ENCODE measurements around the gene DSG2.
"Not testable (repeated sequence)": the region's sequence is repeated elsewhere in the genome, so short reads cannot be mapped to it uniquely, and the experiment has no call there.

DSG2 gene

DNA sequence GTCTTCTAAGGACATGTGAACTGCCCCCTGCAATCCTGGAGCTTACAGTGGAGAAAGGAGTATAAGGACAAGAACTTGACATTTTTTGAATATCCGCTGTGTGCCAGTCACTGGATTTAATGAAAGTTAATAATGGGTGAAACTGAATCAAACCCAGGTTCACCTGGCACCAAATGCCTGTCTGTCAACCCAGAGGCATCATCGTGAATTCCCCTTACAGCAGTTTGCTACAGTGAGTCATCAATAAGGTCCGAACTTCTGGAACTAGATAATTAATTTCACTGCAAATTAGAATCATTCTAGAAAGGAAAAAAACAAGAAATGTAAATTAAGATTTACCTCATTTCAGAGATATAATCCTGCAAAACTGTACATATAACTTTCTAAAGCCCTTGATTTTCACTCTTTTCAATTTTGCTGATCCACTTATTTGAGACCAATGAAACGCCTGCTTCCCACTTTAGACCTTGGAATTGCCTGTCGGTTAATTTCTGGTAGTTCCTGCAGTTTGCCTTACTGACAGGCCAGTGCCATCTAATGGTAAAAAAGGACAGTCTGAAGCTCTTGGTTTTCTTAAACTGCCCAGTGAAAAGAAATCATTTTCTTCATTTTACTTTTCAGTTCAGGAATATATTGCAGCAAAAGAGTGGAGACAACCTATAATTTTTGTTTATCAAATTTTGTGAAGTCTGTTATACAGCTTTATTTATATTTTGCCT, 8.2 kb downstream of the DSG2 start:
- in situ Hi-C loops (cut with MboI; ENCODE audit: low pct_unique_long_range_greater_than_20kb, low sequenced_read_pairs, unreplicated experiment) = no loop called here
- TF ChIP-seq, protein P1, sequence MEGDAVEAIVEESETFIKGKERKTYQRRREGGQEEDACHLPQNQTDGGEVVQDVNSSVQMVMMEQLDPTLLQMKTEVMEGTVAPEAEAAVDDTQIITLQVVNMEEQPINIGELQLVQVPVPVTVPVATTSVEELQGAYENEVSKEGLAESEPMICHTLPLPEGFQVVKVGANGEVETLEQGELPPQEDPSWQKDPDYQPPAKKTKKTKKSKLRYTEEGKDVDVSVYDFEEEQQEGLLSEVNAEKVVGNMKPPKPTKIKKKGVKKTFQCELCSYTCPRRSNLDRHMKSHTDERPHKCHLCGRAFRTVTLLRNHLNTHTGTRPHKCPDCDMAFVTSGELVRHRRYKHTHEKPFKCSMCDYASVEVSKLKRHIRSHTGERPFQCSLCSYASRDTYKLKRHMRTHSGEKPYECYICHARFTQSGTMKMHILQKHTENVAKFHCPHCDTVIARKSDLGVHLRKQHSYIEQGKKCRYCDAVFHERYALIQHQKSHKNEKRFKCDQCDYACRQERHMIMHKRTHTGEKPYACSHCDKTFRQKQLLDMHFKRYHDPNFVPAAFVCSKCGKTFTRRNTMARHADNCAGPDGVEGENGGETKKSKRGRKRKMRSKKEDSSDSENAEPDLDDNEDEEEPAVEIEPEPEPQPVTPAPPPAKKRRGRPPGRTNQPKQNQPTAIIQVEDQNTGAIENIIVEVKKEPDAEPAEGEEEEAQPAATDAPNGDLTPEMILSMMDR (IDR thresholded peaks at IDR 0.05; ENCODE audit: extremely low read depth, insufficient read depth, missing control alignments) = peak; percentile 22
- no peak for DNase-seq (ENCODE audit: low spot score)

DNA sequence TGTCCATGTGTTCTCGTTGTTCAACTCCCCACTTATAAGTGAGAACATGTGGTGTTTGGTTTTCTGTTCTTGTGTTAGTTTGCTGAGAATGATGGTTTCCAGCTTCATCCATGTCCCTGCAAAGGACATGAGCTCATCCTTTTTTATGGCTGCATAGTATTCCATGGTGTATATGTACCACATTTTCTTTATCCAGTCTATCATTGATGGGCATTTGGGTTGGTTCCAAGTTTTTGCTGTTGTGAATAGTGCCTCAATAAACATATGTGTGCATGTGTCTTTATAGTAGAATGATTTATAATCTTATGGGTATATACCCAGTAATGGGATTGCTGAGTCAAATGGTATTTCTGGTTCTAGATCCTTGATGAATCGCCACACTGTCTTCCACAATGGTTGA, 9.1 kb downstream of the DSG2 start:
- in situ Hi-C loops (cut with MboI; ENCODE audit: low pct_unique_long_range_greater_than_20kb, low sequenced_read_pairs, unreplicated experiment); DNase-seq (ENCODE audit: low spot score): not testable (repeated sequence)

DNA sequence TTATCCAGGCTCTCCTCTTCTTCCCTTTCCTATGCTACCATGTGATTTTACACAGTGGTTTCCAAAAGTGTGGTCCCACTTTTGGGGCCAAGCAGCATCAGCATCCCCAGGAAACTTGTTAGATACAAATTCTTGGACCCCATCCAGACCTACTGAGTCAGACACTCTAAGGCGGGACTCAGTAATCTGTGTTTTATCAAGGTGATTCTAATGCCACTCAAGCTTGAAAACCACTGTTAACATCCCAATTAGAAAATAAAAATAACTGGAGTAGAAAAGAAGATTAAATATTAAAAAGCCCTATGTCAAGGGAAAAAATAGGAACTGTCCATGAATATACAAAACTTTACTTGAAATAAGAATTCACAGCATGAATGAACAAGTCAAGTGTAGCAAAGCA, 10.8 kb downstream of the DSG2 start:
- in situ Hi-C loops (cut with MboI; ENCODE audit: low pct_unique_long_range_greater_than_20kb, low sequenced_read_pairs, unreplicated experiment) = no loop called here
- TF ChIP-seq, protein P1 (IDR thresholded peaks at IDR 0.05; ENCODE audit: extremely low read depth, insufficient read depth, missing control alignments) = no peak
- DNase-seq (ENCODE audit: low spot score) = no peak

DNA sequence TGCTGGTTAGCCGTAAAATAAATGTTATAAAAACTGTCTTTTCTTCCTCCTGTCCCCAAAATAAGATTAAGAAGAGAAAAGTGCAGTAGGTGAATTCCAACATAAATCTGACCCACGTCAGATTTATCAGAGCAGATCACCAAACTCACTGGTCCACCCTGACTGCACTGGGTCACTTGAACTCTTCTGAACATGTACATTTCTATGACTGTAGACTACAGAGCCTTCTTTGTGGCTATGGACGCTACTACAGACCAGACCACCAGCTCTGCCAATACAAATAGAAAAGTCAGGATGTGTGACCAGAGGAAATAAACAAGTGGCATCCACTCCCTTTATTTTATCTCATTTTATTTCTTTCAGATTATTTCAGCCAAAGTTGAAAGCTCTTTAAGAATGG, 11.6 kb downstream of the DSG2 start:
- in situ Hi-C loops (cut with MboI; ENCODE audit: low pct_unique_long_range_greater_than_20kb, low sequenced_read_pairs, unreplicated experiment) = no loop called here

DNA sequence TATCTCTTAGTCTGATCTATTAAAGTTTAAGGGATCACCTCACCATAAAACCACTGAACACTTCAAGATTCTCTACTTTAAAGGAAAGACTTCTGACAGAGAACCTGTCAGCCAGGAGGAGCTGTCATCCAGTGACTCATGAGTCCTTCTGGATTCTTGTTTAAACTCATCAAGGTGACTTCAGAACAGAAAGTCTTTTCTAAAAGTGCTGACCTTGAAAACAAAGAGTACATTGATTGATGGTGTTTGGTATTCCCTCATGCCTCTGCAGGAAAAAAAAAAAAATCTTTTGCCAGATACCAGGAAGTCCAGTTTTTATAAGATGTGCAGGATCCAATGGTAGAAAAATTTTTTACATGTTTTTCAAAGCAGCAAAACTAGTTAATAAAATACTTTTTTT, 12.3 kb downstream of the DSG2 start:
- TF ChIP-seq, protein P1 (IDR thresholded peaks at IDR 0.05; ENCODE audit: extremely low read depth, insufficient read depth, missing control alignments) = no peak
- no peak for DNase-seq (ENCODE audit: low spot score)
- in situ Hi-C loops (cut with MboI; ENCODE audit: low pct_unique_long_range_greater_than_20kb, low sequenced_read_pairs, unreplicated experiment) = no loop called here

More for the DNA sequence above, 11.6 kb downstream of the DSG2 start:
- TF ChIP-seq, protein P1 (IDR thresholded peaks at IDR 0.05; ENCODE audit: extremely low read depth, insufficient read depth, missing control alignments) = no peak
- no peak for DNase-seq (ENCODE audit: low spot score)

DNA sequence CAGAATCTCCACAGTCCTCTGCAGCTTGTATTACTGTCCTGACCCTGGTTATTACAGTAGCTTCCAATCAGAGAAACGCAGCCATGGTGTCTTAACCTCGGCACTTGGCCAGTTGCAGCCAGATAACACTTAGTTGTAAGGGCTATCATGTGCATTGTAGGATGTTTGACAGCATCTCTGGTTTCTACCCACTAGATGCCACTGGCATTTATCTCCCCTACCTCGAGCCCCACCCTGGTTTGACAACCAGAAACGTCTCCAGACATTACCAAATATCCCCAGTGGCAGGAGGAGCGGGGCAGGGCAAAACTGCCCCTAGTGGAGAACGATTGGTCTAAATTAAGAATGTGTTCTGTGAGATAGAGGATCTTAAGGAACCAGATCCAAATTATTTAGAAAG, 13.1 kb downstream of the DSG2 start:
- in situ Hi-C loops (cut with MboI; ENCODE audit: low pct_unique_long_range_greater_than_20kb, low sequenced_read_pairs, unreplicated experiment) = no loop called here
- TF ChIP-seq, protein P1 (IDR thresholded peaks at IDR 0.05; ENCODE audit: extremely low read depth, insufficient read depth, missing control alignments) = peak; percentile 22
- no peak for DNase-seq (ENCODE audit: low spot score)

DNA sequence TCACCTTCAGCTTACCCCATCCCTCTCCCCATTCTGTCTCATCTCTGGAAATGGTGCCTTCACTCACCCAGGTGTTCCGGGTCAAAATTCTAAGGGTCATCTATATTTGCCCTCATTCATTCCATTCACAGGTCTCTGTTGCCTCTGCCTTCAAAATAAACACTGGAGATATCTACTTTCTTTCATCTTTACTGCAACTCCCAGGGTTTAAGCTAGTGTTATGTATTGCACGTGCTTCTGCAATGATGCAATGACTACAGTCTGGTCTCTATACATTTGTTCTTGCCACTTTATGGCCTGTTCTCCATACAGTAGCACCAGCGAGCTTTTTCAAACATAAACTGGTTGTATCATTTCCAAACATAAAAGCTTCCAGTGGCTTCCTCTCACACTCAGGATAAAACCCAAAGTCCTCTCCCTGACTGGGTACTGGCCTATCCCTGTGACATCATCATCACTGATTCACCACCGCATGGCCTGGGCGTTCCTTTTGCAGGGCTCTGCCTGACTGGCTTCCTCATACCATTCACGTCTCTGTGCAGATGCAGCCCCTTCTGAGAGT, 14.3 kb downstream of the DSG2 start:
- no peak for DNase-seq (ENCODE audit: low spot score)
- in situ Hi-C loops (cut with MboI; ENCODE audit: low pct_unique_long_range_greater_than_20kb, low sequenced_read_pairs, unreplicated experiment) = no loop called here
- TF ChIP-seq, protein P1 (IDR thresholded peaks at IDR 0.05; ENCODE audit: extremely low read depth, insufficient read depth, missing control alignments) = no peak
